Aorta (tissue), 5 donors: Measurements from ENCODE around the gene ADCY5. TPM values are rescaled to one million over a fixed set of nuclear protein-coding genes. Genes with fewer than 3 reads are reported as not detected.

Experiments used
- ATAC-seq: fragments of 200-7000 bp; cut with Tn5 transposase; one replicate; pipeline ENCODE4 v1.9.1; 2022; ENCODE audit warnings: moderate library complexity; ENCODE audit not compliant: low FRiP score
- DNase-seq, 2 donors: peaks; one replicate each; pipeline ENCODE4 v3.0.0-alpha.2; 2020
- H3K27ac ChIP-seq, 2 donors: one replicate each; pipeline ENCODE4 v1.5.1; 2013; ENCODE audit warnings: low read length in 2 of 2, mild to moderate bottlenecking in 2 of 2, moderate library complexity in 2 of 2, control low read depth in 1 of 2, inconsistent platforms in 1 of 2, low read depth in 1 of 2
- H3K27me3 ChIP-seq, 2 donors: one replicate each; pipeline ENCODE4 v1.6.1; 2013; ENCODE audit warnings: control low read depth in 1 of 2, low read length in 1 of 2, mild to moderate bottlenecking in 1 of 2, moderate library complexity in 1 of 2; ENCODE audit not compliant: insufficient read depth in 2 of 2, control insufficient read depth in 1 of 2
- H3K36me3 ChIP-seq, 2 donors: one replicate each; pipeline ENCODE4 v1.6.1; 2013; ENCODE audit warnings: control low read depth in 1 of 2, low read length in 1 of 2, mild to moderate bottlenecking in 1 of 2; ENCODE audit not compliant: insufficient read depth in 2 of 2, control insufficient read depth in 1 of 2
- H3K4me1 ChIP-seq, 2 donors: one replicate each; pipeline ENCODE4 v1.6.1; 2013; ENCODE audit warnings: low read length in 2 of 2, control low read depth in 1 of 2, mild to moderate bottlenecking in 1 of 2, moderate library complexity in 1 of 2; ENCODE audit not compliant: insufficient read depth in 2 of 2, control insufficient read depth in 1 of 2
- H3K4me3 ChIP-seq, 2 donors: one replicate each; pipeline ENCODE4 v1.5.1; 2013; ENCODE audit warnings: low read length in 2 of 2, control low read depth in 1 of 2, mild to moderate bottlenecking in 1 of 2
- H3K9me3 ChIP-seq: one replicate; pipeline ENCODE4 v1.6.1; 2013; ENCODE audit warnings: mild to moderate bottlenecking, low read length; ENCODE audit not compliant: control insufficient read depth
- WGBS, 2 donors: extraction: QIAGEN DNeasy Blood & Tissue Kit; methylation state at CpG; one replicate each; pipeline ENCODE4 v1.1.7; 2013; 5-methylcytosine and 5-hydroxymethylcytosine counted together
- intact Hi-C, 2 donors: fragments of 100-400 bp; cut with DNase I; formaldehyde crosslinking; loops; one replicate each; pipeline versions ENCODE4 v1.14.2 to v1.15.0; 2022
- polyA plus RNA-seq, 2 donors: library from polyadenylated mRNA; stranded (reverse); fragments of 200-250 nt; gene quantifications; one replicate each; pipeline ENCODE4 v1.2.3, GENCODE V29; 2013
- total RNA-seq, 2 donors: library from RNA; stranded (reverse); fragmentation: NEBNext Ultra II Directional; extraction: Animal tissue kit (Norgen Biotek cat#: 25700); gene quantifications; one replicate each; pipeline ENCODE4 v1.2.1, GENCODE V29; 2021
- donor health status: healthy with polysubstance abuse.
- donor health status: Bipolar disorder and iron deficiency.
- donor health status: DM: no; HTN: no; CAD: no.
- donor health status: DM: no; HTN: no; CAD: no.
- donor health status: DM: yes; HTN: yes; CAD: no.

The ADCY5 gene
- total and polyA plus RNA-seq, 4 donors, result 6.6 to 72.7 (median 40.9) TPM

DNA sequence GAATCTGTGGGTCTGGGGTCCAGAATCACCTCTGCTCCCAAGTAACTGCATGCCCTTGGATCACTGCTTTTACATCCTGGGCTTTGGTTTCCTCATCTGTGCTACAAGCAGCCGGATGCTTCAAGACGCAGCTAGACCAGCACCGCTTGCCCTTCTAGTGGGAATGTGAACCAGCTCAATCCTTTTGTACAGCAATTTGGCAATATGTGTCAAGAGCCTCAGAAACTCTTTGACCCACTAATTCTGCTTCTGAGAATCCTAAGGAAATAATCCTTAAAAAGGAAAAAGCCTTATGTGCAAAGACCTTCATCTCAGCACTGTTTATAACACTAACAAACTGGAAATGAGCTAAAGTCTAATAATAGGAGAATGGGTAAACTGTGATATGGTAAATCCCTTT is 48.7 kb downstream of the ADCY5 start:
- no peaks in the 10 kb centered on the region for H3K9me3 ChIP-seq
- peaks cover 0 to 5% of the 10 kb centered on the region in 2 donors for H3K4me1 ChIP-seq
- WGBS, 2 donors, result 41 to 47% methylated on average over 3 of the region's 3 CpGs
- H3K36me3 ChIP-seq, result no peaks in the 10 kb centered on the region
- peak overlapping the region; percentile 59 to 77 for H3K27ac ChIP-seq
- no peak for ATAC-seq
- no peak overlapping the region for H3K4me3 ChIP-seq
- no peaks in the 10 kb centered on the region for H3K27me3 ChIP-seq
- intact Hi-C loops, result loop anchor here in 1 of 2 donors (5.0 kb wide), 1 partner anchor 47 kb away; the partner anchor contains the start of gene ADCY5
- no peak for DNase-seq

GRCh38 chr3:123399653-123400052 is 49.2 kb downstream of the ADCY5 start:
- H3K36me3 ChIP-seq, result no peaks in the 10 kb centered on the region
- no peaks in the 10 kb centered on the region for H3K27me3 ChIP-seq
- peak in 1 of 2 donors; percentile 6 for DNase-seq
- 42 to 50% methylated on average over 6 of the region's 6 CpGs for WGBS, 2 donors
- ATAC-seq, result no peak
- peaks cover 3 to 5% of the 10 kb centered on the region in 2 donors for H3K4me1 ChIP-seq
- H3K9me3 ChIP-seq, result no peaks in the 10 kb centered on the region
- intact Hi-C loops, result loop anchor here in 1 of 2 donors (5.0 kb wide), 1 partner anchor 48 kb away; the partner anchor contains the start of gene ADCY5
- H3K27ac ChIP-seq, result peak overlapping the region; percentile 59 to 77
- no peak overlapping the region for H3K4me3 ChIP-seq

DNA sequence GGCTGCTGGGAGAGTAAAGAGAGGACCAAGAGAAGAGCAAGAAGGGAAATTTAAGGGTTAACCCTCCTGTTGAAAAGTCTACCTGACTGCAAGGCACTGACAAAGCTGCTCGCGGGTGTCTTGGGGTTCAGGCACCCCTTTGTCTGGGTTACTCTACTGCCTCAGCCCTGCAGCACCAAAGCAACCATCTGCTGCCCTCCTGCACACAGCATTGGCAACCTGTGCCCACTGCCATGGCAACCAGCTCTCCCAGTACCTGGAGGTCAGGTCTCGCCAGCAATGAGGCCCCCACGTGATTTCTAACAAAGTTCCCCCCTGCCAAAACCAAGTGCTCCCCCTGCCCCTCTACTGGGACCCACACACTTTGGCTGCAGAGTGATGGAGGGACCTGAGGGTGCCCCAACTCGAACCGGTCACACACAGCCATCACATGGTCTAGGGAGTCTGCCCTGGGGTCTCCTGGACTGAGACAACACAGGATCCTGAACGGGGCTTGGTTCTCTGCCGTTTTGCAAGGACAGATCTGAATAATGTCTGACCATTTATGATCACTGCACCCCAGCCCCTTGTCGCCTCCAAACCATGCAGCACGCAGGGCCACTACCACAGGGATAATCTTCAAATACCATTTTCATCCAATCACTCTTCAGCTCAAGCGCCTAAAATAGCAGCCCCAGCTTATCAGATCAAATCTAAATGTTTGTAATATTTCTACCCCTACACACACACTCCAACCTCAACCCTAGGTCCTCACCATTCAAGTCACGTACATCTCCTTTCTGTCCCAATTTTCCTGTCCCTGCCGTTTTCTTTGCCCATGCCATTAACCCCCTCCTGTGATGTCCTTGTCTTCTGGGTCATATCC is 50.7 kb downstream of the ADCY5 start:
- intact Hi-C loops, result no loop called here
- 26 to 33% methylated on average over 13 of the region's 13 CpGs for WGBS, 2 donors
- Histone ChIP-seq H3K4me1 (peaks cover 3 to 5% of the 10 kb centered on the region in 2 donors), H3K4me3 (no peak overlapping the region), H3K27ac (peak overlapping the region in 1 of 2 donors; percentile 97), H3K36me3 (no peaks in the 10 kb centered on the region), H3K9me3 (no peaks in the 10 kb centered on the region), H3K27me3 (no peaks in the 10 kb centered on the region)
- DNase-seq (peak in 1 of 2 donors; percentile 48), ATAC-seq (no peak)

DNA sequence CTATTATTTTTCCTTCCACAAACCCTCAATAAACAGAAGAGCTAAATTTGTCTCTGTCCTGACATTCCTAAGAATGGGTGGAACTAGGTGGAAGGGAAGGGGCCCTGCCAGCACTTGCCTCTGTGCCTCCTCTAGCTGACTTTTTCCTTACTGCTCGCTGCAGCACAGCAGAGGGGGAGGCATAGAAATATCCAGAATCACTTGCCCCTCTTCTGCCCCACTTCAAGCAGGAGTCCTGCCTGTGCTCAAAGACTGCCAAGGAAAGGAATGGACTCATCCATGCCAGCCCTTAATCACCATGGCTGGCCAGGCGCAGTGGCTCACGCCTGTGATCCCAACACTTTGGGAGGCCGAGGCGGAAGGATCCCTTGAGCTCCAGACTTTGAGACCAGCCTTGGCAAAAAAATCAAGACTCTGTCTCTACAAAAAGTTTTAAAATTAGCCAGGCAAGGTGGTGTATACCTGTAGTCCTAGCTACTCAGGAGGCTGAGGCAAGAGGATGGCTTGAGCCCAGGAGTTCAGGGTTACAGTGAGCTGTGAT is 51.8 kb downstream of the ADCY5 start:
- H3K36me3 ChIP-seq, result no peaks in the 10 kb centered on the region
- ATAC-seq, result no peak
- H3K27ac ChIP-seq, result peak overlapping the region; percentile 61 to 97
- H3K4me1 ChIP-seq, result peaks cover 3 to 4% of the 10 kb centered on the region in 2 donors
- no peaks in the 10 kb centered on the region for H3K27me3 ChIP-seq
- H3K9me3 ChIP-seq, result no peaks in the 10 kb centered on the region
- intact Hi-C loops, result no loop called here
- 11 to 18% methylated on average over 5 of the region's 5 CpGs for WGBS, 2 donors
- peak in 1 of 2 donors; percentile 81 for DNase-seq
- H3K4me3 ChIP-seq, result no peak overlapping the region

DNA sequence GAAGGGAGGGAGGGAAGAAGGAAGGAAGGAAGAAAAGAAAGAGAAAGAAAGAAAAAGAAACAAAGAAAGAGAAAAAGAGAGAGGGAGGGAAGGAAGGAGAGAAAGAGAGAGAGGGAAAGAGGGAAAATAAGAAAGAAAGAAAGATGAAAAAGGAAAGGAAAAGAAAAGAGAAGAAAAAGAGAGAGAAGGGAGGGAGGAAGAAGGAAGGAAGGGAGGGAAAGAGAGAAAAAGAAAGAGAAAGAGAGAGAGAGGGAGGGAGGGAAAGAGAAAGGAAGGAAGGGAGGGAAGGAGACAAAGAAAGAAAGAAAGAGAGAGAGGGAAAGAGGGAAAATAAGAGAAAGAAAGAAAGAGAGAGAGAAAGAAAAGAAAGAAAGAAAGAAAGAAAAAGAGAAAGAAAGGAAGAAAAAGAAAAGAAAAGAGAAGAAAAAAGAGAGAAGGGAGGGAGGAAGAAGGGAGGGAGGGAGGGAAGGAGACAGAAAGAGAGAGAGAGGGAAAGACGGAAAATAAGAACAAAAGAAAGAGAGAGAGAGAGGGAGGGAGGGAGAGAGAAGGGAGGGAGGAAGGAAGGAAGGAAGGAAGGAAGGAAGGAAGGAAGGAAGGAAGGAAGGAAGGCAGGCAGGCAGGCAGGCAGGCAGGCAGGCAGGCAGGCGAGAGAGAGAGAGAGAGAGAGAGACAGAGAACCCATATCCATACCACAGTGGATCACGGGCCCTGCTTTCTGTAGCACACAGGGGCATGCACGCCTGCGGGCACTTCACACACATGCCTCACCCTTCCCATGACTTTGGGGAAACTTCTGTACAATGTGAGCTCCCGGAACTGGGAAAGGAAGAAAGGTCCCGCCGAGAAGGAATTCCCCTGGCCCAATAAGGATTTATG is 52.5 kb downstream of the ADCY5 start:
- ATAC-seq, result peak; percentile 57
- Histone ChIP-seq H3K4me1 (peaks cover 2 to 3% of the 10 kb centered on the region in 2 donors), H3K27me3 (no peaks in the 10 kb centered on the region), H3K27ac (peak overlapping the region; percentile 61 to 97), H3K36me3 (no peaks in the 10 kb centered on the region), H3K9me3 (no peaks in the 10 kb centered on the region), H3K4me3 (no peak overlapping the region)
- 5 to 11% methylated on average over 7 to 8 of the region's 8 CpGs for WGBS, 2 donors
- intact Hi-C loops, result no loop called here
- peak in 1 of 2 donors; percentile 75 for DNase-seq

GRCh38 chr3:123395235-123395634 is 53.7 kb downstream of the ADCY5 start:
- DNase-seq, result peak in 1 of 2 donors; percentile 16
- intact Hi-C loops, result no loop called here
- no peak for ATAC-seq
- Histone ChIP-seq H3K4me3 (no peak overlapping the region), H3K27me3 (no peaks in the 10 kb centered on the region), H3K9me3 (no peaks in the 10 kb centered on the region), H3K36me3 (no peaks in the 10 kb centered on the region), H3K4me1 (peaks cover 2 to 3% of the 10 kb centered on the region in 2 donors), H3K27ac (peak overlapping the region; percentile 38 to 65)
- 91 to 94% methylated on average over 5 of the region's 5 CpGs for WGBS, 2 donors

- intact Hi-C loops, result no loop called here
- Histone ChIP-seq H3K36me3 (no peaks in the 10 kb centered on the region), H3K27ac (peak overlapping the region; percentile 38 to 65), H3K4me1 (peaks cover 0 to 3% of the 10 kb centered on the region in 2 donors), H3K9me3 (no peaks in the 10 kb centered on the region), H3K27me3 (no peaks in the 10 kb centered on the region), H3K4me3 (no peak overlapping the region)
- ATAC-seq (no peak), DNase-seq (peak in 1 of 2 donors; percentile 11)
- 41 to 43% methylated on average over 5 of the region's 5 CpGs for WGBS, 2 donors
Measured at GRCh38 chr3:123394391-123395020, 54.4 kb downstream of the ADCY5 start.
